ENCODE data around the gene OR1D5. TPM values are rescaled to one million over a fixed set of nuclear protein-coding genes. Genes with fewer than 3 reads are reported as not detected.
A peak's percentile ranks its signal among the peaks of the same experiment; 100 is the strongest.

OR1D5 gene
- total RNA-seq, 2 experiments from 2014 or later, result not detected

DNA sequence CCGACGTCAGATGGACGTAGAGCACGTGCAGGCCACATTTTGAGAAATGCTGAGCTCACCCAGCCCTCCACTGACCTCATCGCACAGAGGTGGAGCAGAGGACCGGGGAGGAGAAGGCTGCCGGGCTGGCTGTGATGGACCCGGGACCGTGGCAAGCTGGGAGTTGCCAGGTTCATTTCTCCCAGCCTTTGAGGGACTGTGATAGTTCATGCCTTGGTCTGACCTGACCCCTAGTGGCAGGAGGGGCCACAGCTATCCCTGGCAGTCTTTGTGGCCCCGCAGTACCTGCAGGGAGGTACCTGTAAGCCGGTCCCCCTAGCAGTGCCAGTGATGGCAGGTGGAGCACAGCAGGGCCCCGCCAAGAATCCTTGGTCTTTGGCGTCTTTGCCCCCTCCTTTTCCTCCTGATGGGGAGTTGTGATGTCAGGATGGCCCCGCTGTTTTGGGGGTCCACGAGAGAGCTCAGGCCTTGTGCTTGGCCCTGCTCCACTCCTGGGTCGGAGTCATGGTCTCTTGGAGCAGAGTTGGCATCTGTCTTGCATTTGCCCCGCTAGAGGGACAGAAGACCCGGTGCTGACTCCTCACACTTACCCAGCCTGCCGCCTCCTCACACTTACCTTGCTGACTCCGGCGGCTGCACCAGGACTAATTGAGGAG is 50.4 kb downstream of the OR1D5 start:
- Mint-ChIP-seq H3K27ac (no peak overlapping the region), H3K27me3 (ENCODE audit: low read depth) (no peaks in the 10 kb centered on the region), H3K36me3 (ENCODE audit: low read depth) (peaks cover 2% of the 10 kb centered on the region), H3K9me3 (no peaks in the 10 kb centered on the region), H3K4me1 (ENCODE audit: low read depth) (no peaks in the 10 kb centered on the region), H3K4me3 (no peak overlapping the region)
- CTCF ChIA-PET, result interaction anchor here (0.9 to 6.2 kb wide), 16 partner anchors 10 to 227 kb away, joined by 3 to 57 read pairs (median 5); no protein-coding TSS in a partner anchor
- peak; percentile 71 for DNase-seq
- intact Hi-C loops (cut with micrococcal nuclease), result loop anchor here (1.0 to 2.0 kb wide), 3 partner anchors 165 to 227 kb away; no protein-coding TSS in a partner anchor

Other genes starting within 250 kb of the OR1D5 start
- not detected for gene OR1D2, start 40.8 kb upstream of the OR1D5 start, total RNA-seq
- gene OR1G1, start 63.9 kb upstream of the OR1D5 start, total RNA-seq, result not detected
- gene OR1A2, start 133.9 kb upstream of the OR1D5 start, total RNA-seq, result not detected
- gene OR1A1, start 144.1 kb upstream of the OR1D5 start, total RNA-seq, result not detected
- under 1 TPM in 1 of 2 experiments, not detected in 1; 0.12 TPM for gene OR3A1, start 234.8 kb upstream of the OR1D5 start, total RNA-seq